HepG2 (cell line): ENCODE results near the gene DALRD3. TPM values are rescaled to one million over a fixed set of nuclear protein-coding genes. Genes with fewer than 3 reads are reported as not detected.

Experiments
- EED ChIP-seq: sonication (generic); formaldehyde crosslinking; IDR thresholded peaks from 2 replicates; pipeline ENCODE4 v1.5.0; 2020; ENCODE audit warnings: mild to moderate bottlenecking, missing genetic modification reagents
- FUBP1 ChIP-seq: sonication (generic); formaldehyde crosslinking; IDR thresholded peaks from 2 replicates; pipeline ENCODE4 v1.5.1; 2020; ENCODE audit warnings: missing genetic modification reagents, mild to moderate bottlenecking, borderline replicate concordance
- MED13 ChIP-seq: sonication (generic); formaldehyde crosslinking; IDR thresholded peaks from 2 replicates; pipeline ENCODE4 v1.5.0; 2020; ENCODE audit warnings: missing genetic modification reagents
- NFYC ChIP-seq: IDR thresholded peaks from 2 replicates; pipeline ENCODE4 v1.6.1; 2016; ENCODE audit warnings: missing genetic modification reagents, missing compliant biosample characterization
- RBFOX2 ChIP-seq: fragments of 200-400 bp; formaldehyde crosslinking; IDR thresholded peaks from 2 replicates; pipeline ENCODE4 v1.6.1; 2017; ENCODE audit warnings: low read depth, mild to moderate bottlenecking, low read length
- STAG1 ChIP-seq: sonication (generic); formaldehyde crosslinking; IDR thresholded peaks from 2 replicates; pipeline ENCODE4 v1.4.0; 2020; ENCODE audit warnings: missing genetic modification reagents
- TEAD3 ChIP-seq: optimal IDR thresholded peaks from 2 replicates; pipeline ENCODE3; 2016; ENCODE audit warnings: borderline replicate concordance
- ZNF3 ChIP-seq: IDR thresholded peaks from 2 replicates; pipeline ENCODE4 v1.7.0; 2017; ENCODE audit warnings: inconsistent platforms
- ZNF607 ChIP-seq: sonication (generic); formaldehyde crosslinking; IDR thresholded peaks from 2 replicates; pipeline ENCODE4 v1.5.1; 2020; ENCODE audit warnings: missing genetic modification reagents, mild to moderate bottlenecking, borderline replicate concordance
- ZNF773 ChIP-seq: sonication (generic); formaldehyde crosslinking; IDR thresholded peaks from 2 replicates; pipeline ENCODE4 v1.4.0; 2020; ENCODE audit warnings: missing genetic modification reagents, borderline replicate concordance
- polyA plus RNA-seq, 8 experiments: library from polyadenylated mRNA; depleted of rRNA in 3 of 8; stranded (reverse) in 7 of 8; unstranded in 1 of 8; fragments of >200 nt; fragmentation: Illumina TruSeq in 4 of 8; extraction: Trizol in 4 of 8; gene quantifications; 2 replicates each; pipeline versions ENCODE4 v1.2.1 to v1.2.3, GENCODE V29; 2011 to 2016; ENCODE audit warnings: low read depth in 4 of 8, missing spikeins in 1 of 8, mixed read lengths in 1 of 8; ENCODE audit not compliant: insufficient read depth in 1 of 8
- total RNA-seq, 5 experiments: library from RNA; depleted of rRNA; stranded (reverse); fragments of >200 nt; fragmentation: Illumina TruSeq; extraction: Trizol; gene quantifications; 2 replicates each; pipeline ENCODE4 v1.2.3, GENCODE V29; 2016; ENCODE audit warnings: low read depth in 1 of 5
- TF ChIP-seq, protein P1 (sequence below): sonication (generic); formaldehyde crosslinking; IDR thresholded peaks from 2 replicates; pipeline ENCODE4 v1.8.1; 2022; ENCODE audit warnings: mild to moderate bottlenecking, missing genetic modification reagents
- TF ChIP-seq, protein P2 (sequence below): sonication (generic); formaldehyde crosslinking; IDR thresholded peaks from 2 replicates; pipeline ENCODE4 v1.4.0; 2020; ENCODE audit warnings: missing genetic modification reagents, borderline replicate concordance
- TF ChIP-seq, protein P3 (sequence below): sonication (generic); formaldehyde crosslinking; IDR thresholded peaks from 2 replicates; pipeline ENCODE4 v1.4.0; 2020; ENCODE audit warnings: mild to moderate bottlenecking, missing genetic modification reagents
- TF ChIP-seq, protein P4 (sequence below): sonication (generic); formaldehyde crosslinking; IDR thresholded peaks from 2 replicates; pipeline ENCODE4 v1.4.0; 2020; ENCODE audit warnings: missing genetic modification reagents
- TF ChIP-seq, protein P5 (sequence below): sonication (generic); formaldehyde crosslinking; IDR thresholded peaks from 2 replicates; pipeline ENCODE4 v1.5.1; 2020; ENCODE audit warnings: missing genetic modification reagents, mild to moderate bottlenecking, borderline replicate concordance
- TF ChIP-seq, protein P6 (sequence below): sonication (generic); formaldehyde crosslinking; IDR thresholded peaks from 2 replicates; pipeline ENCODE4 v1.5.1; 2020; ENCODE audit warnings: mild to moderate bottlenecking, missing genetic modification reagents, moderate library complexity

Gene DALRD3
- total and polyA plus RNA-seq, 2 of the 13 experiments (the other 11 are each of a cell fraction or from before 2014, with no cell fraction given), result 19.9 to 36.5 TPM

- no peak for TF ChIP-seq FUBP1 (CRISPR knock-in tag)
- TF ChIP-seq ZNF607 (CRISPR knock-in tag), result no peak
- no peak for TF ChIP-seq ZNF3 (CRISPR knock-in tag)
- TF ChIP-seq, protein P1, sequence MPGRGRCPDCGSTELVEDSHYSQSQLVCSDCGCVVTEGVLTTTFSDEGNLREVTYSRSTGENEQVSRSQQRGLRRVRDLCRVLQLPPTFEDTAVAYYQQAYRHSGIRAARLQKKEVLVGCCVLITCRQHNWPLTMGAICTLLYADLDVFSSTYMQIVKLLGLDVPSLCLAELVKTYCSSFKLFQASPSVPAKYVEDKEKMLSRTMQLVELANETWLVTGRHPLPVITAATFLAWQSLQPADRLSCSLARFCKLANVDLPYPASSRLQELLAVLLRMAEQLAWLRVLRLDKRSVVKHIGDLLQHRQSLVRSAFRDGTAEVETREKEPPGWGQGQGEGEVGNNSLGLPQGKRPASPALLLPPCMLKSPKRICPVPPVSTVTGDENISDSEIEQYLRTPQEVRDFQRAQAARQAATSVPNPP (CRISPR knock-in tag), result no peak
- TF ChIP-seq, protein P2, sequence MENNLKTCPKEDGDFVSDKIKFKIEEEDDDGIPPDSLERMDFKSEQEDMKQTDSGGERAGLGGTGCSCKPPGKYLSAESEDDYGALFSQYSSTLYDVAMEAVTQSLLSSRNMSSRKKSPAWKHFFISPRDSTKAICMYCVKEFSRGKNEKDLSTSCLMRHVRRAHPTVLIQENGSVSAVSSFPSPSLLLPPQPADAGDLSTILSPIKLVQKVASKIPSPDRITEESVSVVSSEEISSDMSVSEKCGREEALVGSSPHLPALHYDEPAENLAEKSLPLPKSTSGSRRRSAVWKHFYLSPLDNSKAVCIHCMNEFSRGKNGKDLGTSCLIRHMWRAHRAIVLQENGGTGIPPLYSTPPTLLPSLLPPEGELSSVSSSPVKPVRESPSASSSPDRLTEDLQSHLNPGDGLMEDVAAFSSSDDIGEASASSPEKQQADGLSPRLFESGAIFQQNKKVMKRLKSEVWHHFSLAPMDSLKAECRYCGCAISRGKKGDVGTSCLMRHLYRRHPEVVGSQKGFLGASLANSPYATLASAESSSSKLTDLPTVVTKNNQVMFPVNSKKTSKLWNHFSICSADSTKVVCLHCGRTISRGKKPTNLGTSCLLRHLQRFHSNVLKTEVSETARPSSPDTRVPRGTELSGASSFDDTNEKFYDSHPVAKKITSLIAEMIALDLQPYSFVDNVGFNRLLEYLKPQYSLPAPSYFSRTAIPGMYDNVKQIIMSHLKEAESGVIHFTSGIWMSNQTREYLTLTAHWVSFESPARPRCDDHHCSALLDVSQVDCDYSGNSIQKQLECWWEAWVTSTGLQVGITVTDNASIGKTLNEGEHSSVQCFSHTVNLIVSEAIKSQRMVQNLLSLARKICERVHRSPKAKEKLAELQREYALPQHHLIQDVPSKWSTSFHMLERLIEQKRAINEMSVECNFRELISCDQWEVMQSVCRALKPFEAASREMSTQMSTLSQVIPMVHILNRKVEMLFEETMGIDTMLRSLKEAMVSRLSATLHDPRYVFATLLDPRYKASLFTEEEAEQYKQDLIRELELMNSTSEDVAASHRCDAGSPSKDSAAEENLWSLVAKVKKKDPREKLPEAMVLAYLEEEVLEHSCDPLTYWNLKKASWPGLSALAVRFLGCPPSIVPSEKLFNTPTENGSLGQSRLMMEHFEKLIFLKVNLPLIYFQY (CRISPR knock-in tag), result no peak
- TF ChIP-seq MED13, result no peak
- TF ChIP-seq, protein P3, sequence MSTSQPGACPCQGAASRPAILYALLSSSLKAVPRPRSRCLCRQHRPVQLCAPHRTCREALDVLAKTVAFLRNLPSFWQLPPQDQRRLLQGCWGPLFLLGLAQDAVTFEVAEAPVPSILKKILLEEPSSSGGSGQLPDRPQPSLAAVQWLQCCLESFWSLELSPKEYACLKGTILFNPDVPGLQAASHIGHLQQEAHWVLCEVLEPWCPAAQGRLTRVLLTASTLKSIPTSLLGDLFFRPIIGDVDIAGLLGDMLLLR (CRISPR knock-in tag), result no peak
- no peak for TF ChIP-seq TEAD3 (CRISPR knock-in tag)
- no peak for TF ChIP-seq ZNF773 (CRISPR knock-in tag)
- TF ChIP-seq, protein P4, sequence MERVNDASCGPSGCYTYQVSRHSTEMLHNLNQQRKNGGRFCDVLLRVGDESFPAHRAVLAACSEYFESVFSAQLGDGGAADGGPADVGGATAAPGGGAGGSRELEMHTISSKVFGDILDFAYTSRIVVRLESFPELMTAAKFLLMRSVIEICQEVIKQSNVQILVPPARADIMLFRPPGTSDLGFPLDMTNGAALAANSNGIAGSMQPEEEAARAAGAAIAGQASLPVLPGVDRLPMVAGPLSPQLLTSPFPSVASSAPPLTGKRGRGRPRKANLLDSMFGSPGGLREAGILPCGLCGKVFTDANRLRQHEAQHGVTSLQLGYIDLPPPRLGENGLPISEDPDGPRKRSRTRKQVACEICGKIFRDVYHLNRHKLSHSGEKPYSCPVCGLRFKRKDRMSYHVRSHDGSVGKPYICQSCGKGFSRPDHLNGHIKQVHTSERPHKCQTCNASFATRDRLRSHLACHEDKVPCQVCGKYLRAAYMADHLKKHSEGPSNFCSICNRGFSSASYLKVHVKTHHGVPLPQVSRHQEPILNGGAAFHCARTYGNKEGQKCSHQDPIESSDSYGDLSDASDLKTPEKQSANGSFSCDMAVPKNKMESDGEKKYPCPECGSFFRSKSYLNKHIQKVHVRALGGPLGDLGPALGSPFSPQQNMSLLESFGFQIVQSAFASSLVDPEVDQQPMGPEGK (CRISPR knock-in tag), result peak; percentile 42; the same call in 1 of the 2 replicates
- TF ChIP-seq STAG1 (CRISPR knock-in tag), result peak; percentile 65
- TF ChIP-seq RBFOX2, result 0 out of 2 replicates have a peak, but pooled peaks have one; percentile 26
- TF ChIP-seq EED, result no peak
- TF ChIP-seq, protein P5, sequence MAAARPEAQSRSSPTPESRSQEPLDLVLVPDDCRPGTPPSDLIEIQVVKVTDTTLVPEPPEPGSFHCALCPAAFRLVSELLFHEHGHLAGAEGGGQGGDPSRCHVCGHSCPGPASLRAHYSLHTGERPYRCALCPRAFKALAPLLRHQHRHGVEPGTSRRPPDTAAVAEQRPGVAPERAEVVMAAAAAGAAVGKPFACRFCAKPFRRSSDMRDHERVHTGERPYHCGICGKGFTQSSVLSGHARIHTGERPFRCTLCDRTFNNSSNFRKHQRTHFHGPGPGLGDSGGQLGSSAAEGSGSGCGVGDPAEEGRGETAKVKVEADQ (CRISPR knock-in tag), result no peak
- TF ChIP-seq NFYC (CRISPR knock-in tag), result no peak
- TF ChIP-seq, protein P6, sequence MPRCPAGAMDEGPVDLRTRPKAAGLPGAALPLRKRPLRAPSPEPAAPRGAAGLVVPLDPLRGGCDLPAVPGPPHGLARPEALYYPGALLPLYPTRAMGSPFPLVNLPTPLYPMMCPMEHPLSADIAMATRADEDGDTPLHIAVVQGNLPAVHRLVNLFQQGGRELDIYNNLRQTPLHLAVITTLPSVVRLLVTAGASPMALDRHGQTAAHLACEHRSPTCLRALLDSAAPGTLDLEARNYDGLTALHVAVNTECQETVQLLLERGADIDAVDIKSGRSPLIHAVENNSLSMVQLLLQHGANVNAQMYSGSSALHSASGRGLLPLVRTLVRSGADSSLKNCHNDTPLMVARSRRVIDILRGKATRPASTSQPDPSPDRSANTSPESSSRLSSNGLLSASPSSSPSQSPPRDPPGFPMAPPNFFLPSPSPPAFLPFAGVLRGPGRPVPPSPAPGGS (CRISPR knock-in tag), result no peak
Measured at GRCh38 chr3:49013738-49014660, 4.4 kb downstream of the DALRD3 start (continued).
